Activated gamma-delta T cell treated with Interleukin-2 at 50 U/mL for 16 hours (primary cell): ENCODE measurements around the gene PRADC1.

Experiments
- DNase-seq: peaks from one replicate; pipeline ENCODE4 v3.0.0-alpha.2; 2020

The PRADC1 gene

GRCh38 chr2:73233932-73234832 is 1.1 kb upstream of the PRADC1 start, which contains the start of gene CCT7:
CCT7 (plus strand) TSS chr2:73234308; CDS start chr2:73234379, 71 bp downstream.
- DNase-seq: peak; percentile 84

GRCh38 chr2:73232403-73233153 is 461 bp downstream of the PRADC1 start:
- DNase-seq: peak; percentile 26

GRCh38 chr2:73228631-73229030 is 4.4 kb downstream of the PRADC1 start:
- no peak for DNase-seq

DNA sequence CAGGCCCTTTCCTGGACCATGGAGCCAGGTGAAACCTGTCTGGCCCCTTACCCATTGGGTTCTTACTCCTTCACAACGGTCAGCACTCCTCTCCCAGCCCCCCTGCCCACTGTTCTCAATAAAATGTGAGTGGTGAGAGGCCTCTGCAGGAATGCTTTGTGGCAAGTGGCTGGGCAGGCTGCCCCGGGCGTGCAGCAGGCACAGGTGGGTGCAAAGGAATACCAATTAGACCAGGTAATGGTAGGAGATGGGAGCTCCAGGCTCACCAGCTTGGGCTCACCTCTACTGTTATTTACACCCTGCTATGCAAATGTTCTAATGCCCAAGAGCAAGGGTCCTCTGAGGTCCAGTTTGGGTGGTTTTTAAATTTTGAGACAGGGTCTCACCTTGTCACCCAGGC is 6.0 kb downstream of the PRADC1 start:
- no peak for DNase-seq

GRCh38 chr2:73225513-73226360 is 7.3 kb downstream of the PRADC1 start:
- DNase-seq: no peak

DNA sequence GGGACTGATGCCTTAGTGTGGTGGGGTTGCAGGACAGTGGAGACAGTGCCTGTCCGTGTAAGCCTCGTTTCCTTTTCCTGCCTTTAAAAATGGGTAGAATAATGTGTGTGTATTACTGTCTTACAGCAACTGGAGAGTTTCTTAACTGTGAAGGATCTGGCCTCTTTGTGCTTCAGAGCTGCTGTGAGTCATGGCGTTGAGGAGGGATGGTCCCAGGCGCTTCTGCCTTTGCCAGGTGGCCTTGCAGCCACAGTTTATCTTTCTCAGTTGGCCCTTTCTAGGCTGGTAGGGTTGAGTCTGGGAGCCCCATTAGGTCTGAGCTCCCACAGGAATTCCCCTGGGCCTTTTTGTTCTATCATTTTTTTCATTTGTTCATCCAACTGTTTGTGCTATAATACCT is 9.2 kb downstream of the PRADC1 start:
- no peak for DNase-seq

GRCh38 chr2:73218298-73218697 is 14.7 kb downstream of the PRADC1 start:
- no peak for DNase-seq

DNA sequence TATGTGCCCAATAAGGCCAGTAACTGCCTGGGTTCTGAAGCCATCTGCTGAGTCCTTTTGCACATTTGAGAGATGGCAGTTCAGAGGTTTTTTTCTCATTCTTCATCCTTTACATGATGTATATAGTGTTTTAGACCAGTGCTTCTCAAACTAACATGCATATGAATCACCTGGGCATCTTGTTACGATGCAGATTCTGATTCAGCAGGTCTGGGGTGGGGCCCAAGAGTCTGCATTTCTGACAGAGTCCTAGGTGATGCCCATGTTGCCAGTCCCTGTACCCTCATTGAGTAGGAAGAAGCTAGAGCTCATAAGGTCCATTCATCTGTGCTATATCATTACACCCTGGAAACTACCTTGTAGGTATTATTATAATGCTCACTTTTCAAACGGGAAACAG is 15.2 kb downstream of the PRADC1 start:
- DNase-seq: no peak

- DNase-seq: no peak
Measured at GRCh38 chr2:73217160-73217559, 15.9 kb downstream of the PRADC1 start.

DNA sequence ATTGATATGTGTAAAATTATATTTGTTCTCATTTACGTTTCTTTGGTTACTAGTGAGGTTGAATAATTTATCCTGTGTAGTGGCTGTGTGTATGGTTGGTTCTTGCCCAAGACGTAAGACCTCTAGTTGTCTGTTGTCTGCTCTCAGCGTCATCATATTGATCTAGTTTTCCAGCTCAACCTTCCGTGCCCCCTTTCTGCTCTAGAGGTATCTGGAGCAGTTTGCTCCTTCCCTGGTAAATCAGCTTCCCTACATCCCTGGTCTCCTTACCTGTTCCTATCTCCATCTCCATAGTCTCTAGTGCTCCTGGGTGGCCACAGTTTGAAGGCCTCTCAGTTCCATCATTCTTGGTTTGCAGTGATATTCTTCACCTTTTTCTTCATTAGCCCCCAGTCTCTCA is 17.8 kb downstream of the PRADC1 start:
- no peak for DNase-seq

GRCh38 chr2:73214120-73215035 is 18.7 kb downstream of the PRADC1 start, which contains the start of gene SMYD5:
SMYD5 (plus strand) TSS chr2:73214245; CDS start chr2:73214267, 22 bp downstream.
- DNase-seq: peak; percentile 91

DNA sequence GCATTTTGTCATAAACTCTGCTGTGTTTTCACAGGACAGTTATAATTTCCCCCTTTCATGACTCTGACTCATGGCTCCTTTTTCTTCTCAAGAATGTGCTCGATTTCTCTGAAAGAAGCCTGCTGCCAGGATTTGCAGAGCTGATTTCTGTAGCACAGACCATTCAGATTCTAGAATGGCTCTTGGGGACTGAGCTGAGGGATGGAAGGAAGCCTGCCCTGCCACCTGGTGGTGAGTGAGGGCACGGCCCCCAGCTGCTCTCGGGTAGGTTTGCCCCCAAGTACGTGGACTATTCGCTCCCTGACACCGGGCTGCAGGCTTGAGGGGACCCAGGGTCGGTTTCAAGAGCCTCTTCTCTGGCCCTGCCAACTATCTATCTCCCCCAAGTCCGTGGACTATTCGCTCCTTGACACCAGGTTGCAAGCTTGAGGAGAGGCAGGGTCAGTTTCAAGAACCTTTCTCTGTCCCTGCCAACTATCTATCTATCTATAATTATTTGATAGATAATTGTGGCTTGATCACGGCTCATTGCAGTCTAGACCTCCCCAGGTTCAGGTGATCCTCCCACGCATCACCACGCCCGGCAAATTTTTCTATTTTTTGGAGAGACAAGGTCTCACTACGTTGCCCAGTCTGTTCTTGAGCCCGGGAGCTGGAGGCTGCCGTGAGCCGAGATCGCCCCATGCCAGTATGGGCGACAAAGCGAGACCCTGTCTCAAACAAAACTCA is 20.4 kb downstream of the PRADC1 start:
- peak; percentile 73 for DNase-seq

DNA sequence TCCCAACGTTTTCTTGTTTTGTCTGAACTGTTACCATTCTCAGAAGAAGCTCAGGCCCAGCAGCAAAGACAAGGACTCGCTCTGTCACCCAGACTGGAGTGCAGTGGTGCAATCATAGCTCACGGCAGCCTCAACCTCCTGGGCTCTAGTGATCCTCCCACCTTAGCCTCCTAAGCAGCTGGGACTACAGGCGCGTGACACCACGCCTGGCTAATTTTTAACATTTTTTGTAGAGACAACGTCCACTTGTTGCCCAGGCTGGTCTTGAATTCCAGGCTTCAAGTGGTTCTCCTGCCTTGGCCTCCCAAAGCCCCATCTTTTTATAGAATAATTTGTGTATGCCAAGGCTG is 21.0 kb downstream of the PRADC1 start:
- no peak for DNase-seq

DNA sequence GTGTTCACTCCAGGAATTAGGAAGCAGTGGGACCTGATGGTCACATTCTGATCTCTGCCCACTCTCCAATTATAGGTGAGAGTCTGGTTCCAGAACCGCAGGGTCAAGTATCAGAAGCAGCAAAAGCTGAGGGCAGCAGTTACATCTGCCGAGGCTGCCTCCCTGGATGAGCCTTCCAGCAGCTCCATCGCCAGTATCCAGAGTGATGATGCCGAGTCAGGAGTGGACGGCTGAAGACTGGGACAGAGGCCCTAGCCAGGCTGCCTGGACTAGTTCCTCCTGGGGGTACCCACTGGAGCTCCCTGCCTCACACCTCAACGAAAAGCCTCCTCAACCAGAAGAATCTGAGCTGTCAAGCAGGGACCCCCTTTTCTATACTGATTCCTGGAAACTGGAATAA is 22.3 kb downstream of the PRADC1 start:
- DNase-seq: no peak

DNA sequence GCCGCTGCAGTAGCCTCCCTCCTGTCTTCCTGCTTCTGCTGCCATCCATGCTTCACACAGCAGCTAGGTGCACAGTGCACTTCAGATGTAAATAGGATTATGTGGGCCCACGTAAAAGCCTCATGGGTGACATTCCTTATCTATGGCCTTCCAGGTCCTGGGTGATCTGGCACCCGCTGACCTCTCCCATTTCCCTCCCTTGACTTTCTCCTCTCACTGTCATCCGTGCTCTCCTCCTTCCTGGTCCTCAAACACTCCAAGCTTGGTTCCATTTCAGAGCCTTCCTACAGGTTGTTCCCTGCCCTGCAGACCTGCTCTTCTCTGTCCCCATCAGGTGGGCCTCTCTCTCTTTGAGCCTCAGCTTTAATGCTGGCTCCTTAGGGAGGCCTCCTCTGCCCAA is 23.0 kb downstream of the PRADC1 start:
- DNase-seq: no peak

GRCh38 chr2:73208258-73208657 is 24.8 kb downstream of the PRADC1 start:
- DNase-seq: no peak

DNA sequence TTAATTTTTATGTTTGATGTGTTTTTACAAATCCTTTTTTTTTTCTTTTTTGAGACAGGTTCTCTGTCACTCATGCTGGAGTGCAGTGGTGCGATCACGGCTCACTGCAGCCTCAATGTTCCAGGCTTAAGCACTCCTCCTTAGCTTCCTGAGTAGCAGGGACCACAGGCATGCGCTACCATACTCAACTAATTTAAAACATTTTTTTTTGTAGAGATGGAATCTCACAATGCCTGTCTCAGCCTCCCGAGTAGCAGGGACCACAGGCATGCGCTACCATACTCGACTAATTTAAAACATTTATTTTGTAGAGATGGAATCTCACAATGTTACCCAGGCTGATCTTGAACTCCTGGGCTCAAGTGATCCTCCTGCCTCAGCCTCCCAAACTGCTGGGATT is 27.4 kb downstream of the PRADC1 start:
- DNase-seq: no peak

DNA sequence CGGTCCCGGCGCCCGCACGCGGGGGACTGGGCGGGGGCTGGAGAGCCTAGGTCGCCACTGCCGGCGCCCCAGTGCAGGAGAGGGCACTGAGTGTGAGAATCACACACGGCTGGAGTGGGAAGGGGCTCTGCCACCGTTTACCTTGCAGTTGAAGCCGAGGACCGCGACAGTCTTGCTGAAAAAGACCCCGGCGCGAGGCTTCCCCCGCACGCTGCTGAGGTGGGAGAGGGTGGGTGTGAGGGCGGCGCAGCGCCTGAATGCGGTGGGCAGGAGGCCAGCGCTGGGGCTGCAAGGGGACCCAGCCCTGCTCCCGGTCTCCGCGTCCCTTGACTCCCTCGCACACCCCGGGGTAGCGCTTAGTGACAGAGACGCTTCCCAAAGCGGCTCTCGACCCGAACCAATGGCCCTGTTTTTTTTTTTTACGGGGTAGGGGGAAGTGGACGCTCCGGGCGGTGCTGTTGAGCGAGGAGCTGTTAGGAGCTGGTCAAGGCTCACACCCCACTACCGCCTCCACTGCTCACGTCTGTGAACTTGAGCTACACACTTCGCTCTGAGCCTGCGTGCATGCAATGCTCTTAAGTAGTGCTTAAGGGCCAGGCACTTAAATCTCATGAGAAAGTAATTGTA is 29.9 kb downstream of the PRADC1 start:
- DNase-seq: no peak

DNA sequence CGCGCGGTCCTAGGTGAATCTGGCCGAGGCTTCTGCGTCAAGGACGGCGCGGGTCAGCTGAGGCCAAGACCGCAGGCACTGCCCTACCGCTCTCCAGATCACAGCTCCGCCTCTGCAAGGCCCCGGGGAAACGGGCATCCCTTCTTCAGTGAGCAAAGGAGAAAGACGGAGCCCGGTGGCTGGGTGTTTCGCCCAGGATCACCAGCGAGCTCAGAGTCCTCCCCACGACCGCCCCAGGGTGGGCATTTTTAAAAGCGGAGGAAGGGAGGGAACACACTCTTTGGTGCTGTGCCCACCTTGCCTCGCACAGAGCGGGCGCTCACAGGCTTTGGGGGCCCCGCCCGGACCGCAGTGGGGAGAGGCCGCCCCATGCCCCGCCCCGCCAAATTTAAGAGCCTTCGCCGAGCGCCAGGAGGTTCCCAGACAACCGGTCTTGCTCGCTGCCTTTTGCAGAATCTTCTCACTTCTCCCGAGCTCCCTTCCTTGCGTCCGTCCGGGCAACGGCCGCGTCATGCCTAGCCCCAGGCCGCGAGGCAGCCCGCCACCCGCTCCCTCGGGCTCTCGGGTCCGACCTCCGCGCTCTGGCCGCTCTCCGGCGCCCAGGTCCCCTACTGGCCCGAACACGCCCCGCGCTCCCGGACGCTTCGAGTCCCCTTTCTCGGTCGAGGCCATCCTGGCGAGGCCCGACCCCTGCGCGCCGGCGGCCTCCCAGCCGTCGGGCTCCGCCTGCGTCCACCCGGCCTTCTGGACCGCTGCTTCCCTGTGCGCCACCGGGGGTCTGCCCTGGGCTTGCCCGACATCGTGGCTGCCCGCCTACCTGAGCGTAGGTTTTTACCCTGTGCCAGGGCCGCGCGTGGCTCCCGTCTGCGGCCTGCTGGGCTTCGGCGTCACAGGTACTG is 30.6 kb downstream of the PRADC1 start, which contains the start of gene NOTO:
Gene NOTO (plus strand): TSS at position 419 of the 899 bp plus-strand sequence. CDS start 93 bp downstream, at position 512.
- no peak for DNase-seq
